HG02588 (cell line): ENCODE data around the gene CD300LB.
"Not testable (repeated sequence)": the region's sequence is repeated elsewhere in the genome, so short reads cannot be mapped to it uniquely, and the experiment has no call there.

Experiments
- ATAC-seq: cut with Tn5 transposase; IDR thresholded peaks from one replicate; pipeline ENCODE4 v1.9.1; 2021; ENCODE audit warnings: mild to moderate bottlenecking, moderate library complexity; ENCODE audit not compliant: unreplicated experiment

Gene CD300LB

DNA sequence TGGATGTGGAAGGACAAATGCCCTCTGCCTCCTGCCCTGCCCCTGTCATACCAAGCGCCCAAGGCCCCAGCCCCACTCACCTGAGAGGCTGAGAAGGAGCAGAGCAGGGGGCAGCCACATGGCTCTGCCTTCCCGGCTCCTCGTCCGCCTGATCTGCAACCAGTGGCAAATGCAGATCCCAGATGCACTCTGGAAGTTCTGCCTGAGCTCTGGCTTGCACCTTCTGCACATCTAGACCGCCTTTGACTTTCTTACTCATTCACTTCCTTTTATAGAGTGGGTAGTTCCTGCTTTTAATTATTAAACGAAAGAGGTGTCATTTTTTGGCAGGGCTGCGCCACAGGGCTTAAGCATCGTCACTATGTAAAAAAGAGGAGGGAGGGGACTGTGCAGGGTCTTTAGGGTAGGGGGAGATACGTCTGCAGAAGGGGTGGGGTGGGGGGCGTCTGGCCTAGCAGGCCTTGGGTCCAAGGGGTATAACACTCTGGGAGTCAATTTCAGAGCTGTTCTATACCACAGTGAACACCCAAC lies at the start of gene CD300LB:
TSS of gene CD300LB (minus strand) at position 245 of the 531 bp plus-strand sequence. CDS start at position 120, 125 bp downstream.
- no peak for ATAC-seq

DNA sequence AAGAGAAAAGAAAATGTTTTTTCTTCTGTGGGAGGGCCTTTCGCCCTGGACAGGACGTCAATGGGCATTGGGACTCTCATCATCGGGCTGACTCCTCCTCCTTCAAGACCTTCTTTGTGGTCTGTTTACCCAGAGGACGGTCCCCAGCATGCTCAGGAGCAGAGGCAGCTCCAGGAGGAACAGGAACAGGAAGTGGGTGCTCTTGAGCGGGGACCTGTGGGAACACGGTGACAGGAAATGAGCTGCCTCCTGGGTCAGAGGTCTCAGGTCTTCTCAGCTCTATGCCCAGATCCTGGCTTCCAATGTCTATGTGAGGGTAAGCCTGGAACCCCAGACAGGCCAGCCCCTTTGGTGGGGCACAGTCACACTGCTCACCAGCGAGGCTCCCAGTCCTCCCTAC lies 48.6 kb upstream of the CD300LB start:
- no peak for ATAC-seq

DNA sequence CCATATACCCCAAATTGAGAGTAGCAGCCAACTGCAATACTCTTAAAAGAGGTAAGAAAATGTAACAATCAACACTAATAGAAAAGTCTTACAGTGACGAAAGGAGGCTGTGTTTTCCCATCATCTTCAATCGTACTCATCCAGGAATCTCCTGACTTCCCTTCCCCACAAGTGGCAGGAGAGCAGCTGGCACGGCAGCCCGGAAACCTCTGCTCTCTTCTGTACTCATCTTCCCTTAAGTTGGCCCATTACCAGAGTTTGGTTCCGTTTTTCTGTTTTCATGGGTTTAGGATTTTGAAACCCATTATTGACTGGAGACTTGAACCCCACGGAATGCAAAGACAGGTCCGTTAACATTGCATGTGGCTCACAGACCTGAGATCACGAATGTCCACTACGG lies 47.7 kb upstream of the CD300LB start:
- no peak for ATAC-seq

DNA sequence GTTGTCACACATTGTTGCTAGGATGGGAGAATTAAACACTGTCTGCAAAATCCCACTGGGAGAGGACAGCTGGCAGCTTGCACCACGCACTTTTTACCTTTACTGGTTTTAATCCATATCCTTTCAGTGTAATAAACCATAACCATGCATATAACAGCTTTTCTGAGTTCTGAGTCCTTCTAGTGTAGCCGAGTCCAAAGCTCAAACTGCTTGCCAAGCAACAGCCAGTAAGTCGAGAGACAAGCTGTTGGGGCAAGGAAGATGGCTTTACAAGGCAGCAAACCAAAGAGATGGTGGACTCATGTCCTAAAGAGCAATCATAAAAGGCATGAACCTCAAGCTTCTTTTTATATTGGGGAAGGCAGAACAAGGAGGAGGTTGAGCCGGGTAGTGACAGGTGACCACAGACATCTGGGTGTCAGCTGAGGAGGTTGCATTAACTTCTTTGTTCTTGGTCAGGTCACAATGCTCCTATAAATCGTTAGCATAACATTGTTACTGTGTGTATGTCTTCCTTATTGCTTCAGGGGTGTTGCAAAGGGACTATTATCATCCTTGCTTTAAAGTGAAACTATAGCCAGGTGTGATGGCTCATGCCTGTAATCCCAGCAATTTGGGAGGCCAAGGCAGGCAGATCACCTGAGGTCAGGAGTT lies 43.3 kb upstream of the CD300LB start:
- ATAC-seq: no peak

DNA sequence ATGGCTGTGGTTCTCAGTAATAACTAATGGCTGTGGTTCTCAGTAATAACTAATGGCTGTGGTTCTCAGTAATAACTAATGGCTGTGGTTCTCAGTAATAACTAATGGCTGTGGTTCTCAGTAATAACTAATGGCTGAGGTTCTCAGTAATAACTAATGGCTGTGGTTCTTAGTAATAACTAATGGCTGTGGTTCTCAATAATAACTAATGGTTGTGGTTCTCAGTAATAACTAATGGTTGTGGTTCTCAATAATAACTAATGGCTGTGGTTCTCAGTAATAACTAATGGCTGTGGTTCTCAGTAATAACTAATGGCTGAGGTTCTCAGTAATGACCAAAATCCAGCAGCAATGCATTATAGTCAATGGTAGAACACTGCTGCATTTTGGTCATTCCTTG lies 42.4 kb upstream of the CD300LB start:
- not testable (repeated sequence) for ATAC-seq

DNA sequence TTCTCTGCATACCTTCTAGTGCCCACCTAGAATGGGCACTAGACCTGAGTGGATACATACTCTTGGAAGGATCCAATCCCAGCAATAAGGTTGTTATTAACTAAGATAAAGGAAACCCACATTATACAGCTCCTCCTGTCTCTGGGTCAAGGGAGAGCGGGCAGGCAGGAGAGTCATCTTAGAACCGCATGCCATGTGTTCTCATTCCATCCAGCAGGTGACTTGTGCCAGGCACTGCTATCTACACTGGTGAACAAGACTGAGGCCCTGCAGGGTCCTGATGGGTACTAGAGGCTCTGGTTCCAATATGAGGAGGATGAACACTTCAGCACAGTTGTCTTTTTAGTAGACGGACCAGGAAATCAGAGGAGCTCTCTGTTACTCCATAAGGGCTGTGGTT lies 41.9 kb upstream of the CD300LB start:
- no peak for ATAC-seq

DNA sequence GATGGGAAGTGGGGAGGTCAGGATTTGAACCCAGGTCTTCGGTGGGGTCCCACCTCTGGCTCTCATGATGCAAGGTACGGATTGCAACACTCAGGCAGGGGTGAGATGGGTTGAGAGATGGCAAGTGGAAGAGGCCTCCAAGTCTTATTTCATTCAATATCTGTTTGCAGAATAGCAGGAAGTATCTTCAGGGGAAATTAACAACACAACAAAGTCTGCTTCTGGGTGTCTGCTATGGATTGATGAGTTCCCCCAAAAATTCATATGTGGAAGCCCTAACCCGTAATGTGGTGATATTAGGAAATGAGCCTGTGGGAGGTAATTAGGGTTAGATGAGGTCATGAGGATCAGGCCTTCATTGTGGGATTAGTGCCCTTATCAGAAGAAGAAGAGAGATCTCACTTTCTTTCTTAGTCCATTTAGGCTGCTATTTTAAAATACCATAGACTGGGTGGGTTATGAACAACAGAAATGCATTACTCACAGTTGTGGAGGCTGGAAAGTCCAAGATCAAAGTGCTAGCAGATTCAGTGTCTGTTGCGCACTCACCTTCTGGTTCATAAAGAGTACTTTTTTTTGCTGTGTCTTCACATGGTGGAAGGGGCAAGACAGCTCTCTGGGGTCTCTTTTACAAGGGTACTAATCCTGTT lies 40.5 kb upstream of the CD300LB start:
- no peak for ATAC-seq

DNA sequence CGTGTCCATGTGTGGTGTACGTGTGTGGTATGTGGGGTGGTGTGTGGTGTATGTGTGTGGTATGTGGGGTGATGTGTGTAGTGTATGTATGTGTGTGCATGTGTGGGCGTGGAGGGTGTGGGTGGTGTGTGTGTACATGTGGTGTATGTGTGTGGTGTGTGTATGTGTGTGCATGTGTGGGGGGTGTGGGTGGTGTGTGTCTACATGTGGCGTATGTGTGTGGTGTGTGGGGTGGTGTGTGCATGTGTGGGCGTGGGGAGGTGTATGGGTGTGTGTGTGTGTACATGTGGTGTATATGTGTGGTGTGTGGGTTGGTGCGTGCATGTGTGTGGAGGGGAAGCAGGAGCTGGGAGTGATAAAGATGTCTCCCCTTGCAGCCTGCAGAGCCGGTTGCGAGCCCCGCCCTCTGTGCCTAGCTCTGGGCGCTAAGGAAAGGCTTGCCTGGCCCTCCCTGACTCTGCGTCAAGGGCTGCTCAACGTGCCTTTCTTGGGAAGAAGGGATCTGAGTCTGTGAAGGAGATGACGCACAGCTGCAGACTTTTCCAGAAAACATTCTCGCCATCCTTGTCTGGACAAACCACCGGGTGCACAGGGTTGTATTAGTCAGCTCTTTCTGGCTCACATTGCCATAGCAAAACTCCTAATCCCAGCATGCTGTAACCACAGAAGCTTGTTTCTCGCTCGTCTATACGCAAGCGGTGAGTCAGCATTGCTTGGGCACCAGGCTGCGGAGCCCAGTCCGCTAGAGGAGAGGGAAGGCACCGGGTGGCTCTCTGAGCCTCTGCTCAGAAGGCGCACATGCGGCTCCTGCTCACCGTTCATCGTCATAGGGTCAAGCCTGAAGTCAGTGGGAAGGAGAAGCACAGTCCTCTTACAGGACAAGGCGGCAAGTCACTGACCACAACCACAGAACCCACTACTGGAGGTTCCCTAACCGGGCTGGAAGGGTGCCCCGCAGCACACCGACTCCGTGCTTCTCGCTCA lies 38.0 kb upstream of the CD300LB start:
- no peak for ATAC-seq

DNA sequence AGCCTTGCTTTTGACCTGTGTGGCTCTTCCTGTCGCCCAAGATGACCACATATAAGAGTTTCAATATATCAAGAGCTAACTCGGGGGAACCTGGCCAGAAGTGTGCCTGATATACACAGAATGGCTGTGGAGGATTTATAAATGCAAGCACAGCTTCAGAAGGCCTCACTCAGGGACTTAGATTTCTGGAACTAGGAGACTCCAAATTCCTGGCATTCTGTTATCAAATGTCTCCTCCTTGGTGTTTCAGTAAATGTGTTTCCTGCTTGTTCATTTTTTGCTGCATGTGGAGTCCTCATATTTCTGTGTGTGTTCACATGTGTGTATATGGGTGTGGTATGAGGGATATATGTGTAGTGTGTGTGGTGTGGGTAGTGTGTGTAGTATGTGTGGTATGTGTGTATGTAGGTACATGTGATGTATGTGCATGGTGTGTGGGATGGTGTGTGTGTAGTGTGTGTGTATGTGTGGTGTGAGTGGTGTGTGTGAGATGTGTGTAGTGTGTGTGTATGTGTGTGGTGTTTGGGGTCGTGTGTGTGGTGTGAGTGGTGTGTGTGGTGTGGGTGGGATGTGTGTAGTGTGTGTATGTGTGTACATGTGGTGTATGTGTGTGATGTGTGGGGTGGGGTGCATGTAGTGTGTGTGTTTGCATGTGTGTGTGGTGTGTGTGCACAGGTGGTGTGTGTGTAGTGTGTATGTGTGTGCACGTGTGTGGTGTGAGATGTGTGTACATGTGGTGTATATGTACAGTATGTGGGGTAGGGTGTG lies 37.0 kb upstream of the CD300LB start:
- no peak for ATAC-seq

DNA sequence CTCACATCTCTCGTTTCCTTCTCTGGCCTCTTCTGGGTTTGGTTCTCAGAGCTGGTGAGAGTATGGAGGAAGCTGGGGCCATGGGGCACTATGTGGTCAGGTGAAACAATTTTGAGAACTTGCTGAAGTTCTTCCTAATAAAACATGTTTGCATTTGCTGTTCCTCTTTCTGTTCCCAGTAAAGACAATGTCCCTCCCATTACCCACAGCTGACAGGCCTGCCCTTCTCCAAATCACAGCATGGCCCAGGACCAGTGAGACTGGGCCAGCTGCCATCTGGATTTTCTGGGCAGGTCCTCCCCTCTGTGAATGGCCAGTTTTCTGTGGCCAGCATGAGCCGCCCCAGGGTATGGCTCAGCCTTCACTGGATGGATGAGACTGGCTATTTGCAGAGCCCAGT lies 36.1 kb upstream of the CD300LB start, which contains the start of gene CD300H:
TSS of gene CD300H (minus strand) at position 113 of the 400 bp plus-strand sequence.
- ATAC-seq: no peak

DNA sequence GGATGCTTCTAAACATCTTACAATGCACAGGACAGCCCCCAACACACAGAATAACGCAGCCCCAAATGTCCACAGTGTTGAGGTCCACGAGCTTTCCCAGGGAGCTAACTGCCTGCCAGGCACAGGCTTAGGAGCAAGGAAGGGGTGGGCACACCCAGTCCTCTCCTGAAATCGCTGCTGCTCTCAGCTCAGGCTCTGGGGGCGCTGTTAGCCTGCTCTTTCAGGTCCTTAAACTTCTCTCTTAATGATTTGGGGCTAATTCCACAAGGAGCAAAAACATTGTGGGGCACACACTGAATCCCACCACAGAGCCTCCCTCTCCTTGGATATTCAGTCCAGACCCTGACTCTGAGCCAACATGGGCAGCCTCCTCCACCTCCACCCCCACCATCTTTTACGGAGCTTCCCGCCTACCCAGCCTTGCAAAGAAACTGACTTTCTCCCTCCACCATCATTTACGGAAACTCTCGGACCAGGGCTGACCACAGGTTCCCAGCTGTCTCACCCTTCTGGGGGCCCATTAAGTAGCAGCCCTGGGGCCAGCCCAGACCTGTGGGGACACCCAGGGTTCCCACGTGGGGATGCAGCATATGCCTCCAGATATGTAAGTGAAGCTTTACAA lies 35.0 kb upstream of the CD300LB start:
- ATAC-seq: no peak

DNA sequence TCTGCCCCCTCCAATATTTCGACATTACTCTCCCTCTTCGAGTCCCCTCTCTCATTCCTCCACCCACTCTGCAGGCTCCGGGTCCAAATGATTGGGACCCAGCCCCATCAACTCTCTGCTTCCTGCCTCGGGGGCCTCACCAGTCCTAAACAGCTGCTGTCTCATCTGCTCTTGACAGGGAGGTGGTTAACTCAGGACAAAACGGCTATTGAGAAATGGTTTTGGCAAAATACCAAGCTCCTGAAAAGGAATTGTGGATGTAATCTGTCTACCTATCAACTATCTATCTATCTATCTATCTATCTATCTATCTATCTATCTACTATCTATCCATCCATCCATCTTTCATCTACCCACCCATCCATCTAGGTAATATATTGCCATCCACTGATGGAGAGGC lies 33.9 kb upstream of the CD300LB start:
- ATAC-seq: no peak

DNA sequence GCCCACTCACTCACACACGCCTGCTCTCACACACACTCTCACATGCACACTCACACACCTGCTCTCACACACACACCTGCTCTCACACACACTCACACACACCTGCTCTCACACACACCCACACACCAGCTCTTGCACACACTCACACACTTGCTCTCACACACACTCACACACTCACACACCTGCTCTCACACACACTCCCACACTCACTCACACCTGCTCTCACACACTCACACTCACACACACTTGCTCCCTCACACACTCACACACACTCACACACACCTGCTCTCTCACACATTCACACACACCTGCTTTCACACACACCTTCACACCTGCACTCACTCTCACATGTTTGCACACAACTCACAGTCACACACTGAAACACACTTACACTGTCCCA lies 32.1 kb upstream of the CD300LB start:
- ATAC-seq: no peak

DNA sequence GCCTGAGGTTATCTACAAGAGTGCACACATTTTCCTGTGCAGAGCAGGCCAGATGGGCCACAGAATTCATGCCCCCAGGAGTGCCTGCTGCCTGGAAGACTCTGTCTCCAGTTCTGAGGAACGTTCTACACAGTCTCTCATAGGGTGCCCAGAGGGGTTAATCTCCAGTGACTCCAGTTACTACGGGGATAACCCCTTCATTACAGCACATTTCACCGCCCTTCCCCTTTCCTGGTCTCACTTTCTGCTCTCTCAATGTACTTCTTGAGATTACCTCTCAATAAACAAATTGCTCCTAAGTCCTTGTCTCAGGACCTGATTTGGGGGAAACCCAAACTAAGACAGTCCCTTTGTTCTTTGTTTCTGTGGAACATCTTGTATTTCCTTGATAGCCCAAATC lies 30.3 kb upstream of the CD300LB start:
- ATAC-seq: no peak

DNA sequence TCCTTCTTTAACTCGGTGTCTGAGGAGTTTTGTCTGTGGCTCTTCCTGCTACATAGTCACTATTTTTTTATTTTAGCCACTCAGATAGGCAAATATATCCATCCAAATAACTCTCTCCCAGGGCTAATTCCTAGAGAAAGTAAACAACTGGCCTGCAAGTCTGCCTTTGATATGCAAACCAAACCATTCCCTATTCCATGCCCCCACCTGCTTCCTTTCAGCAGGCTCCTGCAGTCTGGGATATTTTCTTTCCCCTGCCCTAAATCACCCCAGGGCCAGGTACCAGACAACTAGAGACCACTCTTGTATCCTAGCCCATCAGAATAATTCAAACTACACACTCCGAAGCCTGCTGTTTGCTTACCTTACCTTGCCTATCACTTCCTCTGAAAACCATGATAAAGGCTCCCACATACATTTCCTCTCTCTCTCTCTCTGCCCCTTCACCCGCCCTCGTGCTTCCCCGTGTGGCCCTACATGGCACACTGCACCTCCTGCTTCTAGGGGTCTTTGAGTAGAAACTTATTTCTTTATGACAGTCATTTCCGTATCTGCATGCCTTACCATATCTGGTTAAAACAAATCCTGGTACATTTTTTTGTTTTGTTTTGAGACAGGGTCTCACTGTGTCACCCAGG lies 27.7 kb upstream of the CD300LB start:
- no peak for ATAC-seq

DNA sequence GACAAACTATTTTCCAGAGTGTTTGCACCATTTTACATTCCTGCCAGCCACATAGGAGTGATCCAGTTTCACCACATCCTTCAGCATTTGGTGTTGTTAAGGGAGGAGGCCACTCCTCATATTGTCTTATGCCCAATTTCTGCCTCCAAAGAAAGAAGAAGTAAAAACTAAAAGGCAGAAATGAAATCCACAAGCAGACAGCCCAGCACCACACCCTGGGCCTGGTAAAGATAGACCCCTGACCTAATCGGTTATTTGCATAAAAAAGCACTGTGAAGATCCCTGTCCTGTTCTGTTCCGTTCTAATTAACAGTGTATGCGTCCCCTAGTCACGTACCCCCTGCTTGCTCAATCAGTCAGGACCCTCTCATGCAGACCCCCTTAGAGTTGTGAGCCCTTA lies 27.1 kb upstream of the CD300LB start:
- not testable (repeated sequence) for ATAC-seq

DNA sequence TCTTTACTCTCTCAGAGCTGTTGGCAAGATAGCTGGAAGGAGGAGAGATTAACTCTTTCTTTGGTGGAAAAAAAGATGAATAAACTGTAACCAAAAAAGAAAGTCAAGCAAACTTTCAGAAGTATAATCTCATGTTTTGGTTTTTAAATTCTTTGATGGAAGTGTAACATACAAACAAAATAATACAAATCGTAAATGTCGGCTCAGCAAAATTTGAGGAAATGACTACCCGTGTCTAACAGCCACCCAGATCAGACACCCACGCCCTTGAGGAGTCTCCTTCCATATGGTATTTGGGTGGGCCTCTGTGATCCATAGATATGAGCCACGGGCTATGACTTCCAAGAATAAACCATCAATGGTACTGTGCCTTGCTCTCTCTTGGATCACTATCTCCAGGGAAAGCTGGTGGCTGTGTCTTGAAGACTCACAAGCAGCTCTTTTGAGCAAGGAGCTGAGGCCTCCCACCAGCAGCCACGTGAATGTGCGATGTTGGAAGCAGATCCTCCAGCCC lies 24.2 kb upstream of the CD300LB start:
- no peak for ATAC-seq

DNA sequence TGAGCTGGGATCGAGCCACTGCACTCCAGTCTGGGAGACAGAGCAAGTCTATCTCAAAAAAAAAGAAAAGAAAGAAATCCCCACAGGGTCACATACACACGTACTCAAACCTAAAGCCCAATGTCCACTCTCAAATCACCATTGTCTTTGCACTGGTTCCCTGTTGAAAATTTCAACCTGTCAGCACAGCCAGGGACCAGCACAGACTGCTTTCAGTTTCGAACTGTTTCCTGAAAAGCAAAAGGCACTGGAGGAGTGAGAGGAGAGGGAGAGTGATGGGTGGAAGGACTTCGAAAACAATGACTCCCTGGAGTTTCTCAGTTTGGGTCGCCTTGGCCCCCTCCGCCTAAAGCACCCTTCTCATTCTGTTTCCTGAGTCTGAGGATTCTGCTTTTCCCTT lies 23.6 kb upstream of the CD300LB start:
- no peak for ATAC-seq

DNA sequence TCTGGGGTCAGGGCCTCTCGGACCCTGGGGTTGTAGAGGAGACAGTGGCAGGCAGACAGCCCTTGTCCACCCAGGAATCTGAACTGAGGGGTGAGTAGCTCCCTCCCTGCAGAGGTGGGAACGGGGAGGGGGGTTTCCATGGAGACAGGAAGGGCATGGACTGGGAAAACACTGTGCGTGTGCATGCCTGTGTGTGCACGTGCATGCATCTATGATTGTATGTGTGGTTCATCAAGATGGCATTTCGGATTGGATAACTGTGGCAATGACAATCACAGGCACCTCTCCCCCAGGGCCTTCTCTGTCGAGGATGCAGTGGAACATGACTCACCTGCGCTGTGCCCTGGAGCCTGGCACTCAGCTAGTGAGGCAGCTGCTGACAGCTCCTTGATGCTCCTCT lies 20.8 kb upstream of the CD300LB start:
- ATAC-seq: no peak
